IMR-90 (cell line): ENCODE measurements around the gene MUC5AC. TPM values are rescaled to one million over a fixed set of nuclear protein-coding genes. Genes with fewer than 3 reads are reported as not detected.

ENCODE experiments used
- ATAC-seq: fragments of 200-7000 bp; cut with Tn5 transposase; 2 replicates; pipeline ENCODE4 v1.9.1; 2020; ENCODE audit warnings: low read depth, mild to moderate bottlenecking, moderate library complexity
- BruUV-seq: library from RNA; stranded (reverse); fragments of 400-500 nt; replicated peaks from 2 replicates; lab custom pipeline; 2021; lab: Mats Ljungman, UMichigan
- CTCF ChIA-PET: fragments of 300-600 bp; formaldehyde crosslinking; extraction: SDS; loops from one replicate; lab custom pipeline; 2021; ENCODE audit warnings: antibody characterized with exemption; lab: Yijun Ruan, JAX
- POLR2A ChIA-PET: fragments of 300-600 bp; sonication (Branson Sonifier 250); formaldehyde crosslinking; loops from one replicate; lab custom pipeline; 2022; ENCODE audit warnings: antibody characterized with exemption; ENCODE audit not compliant: unreplicated experiment; lab: Charles Lee
- DNase-seq: peaks from one replicate; pipeline ENCODE4 v3.0.0; 2013
- H2AFZ ChIP-seq: replicated peaks from 2 replicates; pipeline ENCODE3; 2013; ENCODE audit warnings: low read length, mild to moderate bottlenecking; ENCODE audit not compliant: poor library complexity
- H2AK5ac ChIP-seq: 2 replicates; pipeline ENCODE4 v1.6.1; 2013; ENCODE audit warnings: low read depth, low read length, inconsistent platforms
- H2AK9ac ChIP-seq: replicated peaks from 2 replicates; pipeline ENCODE3; 2013; ENCODE audit warnings: mild to moderate bottlenecking, low read depth, low read length, moderate library complexity; ENCODE audit not compliant: poor library complexity
- H2BK120ac ChIP-seq: 2 replicates; pipeline ENCODE4 v1.6.1; 2013; ENCODE audit warnings: low read depth, low read length, inconsistent platforms
- H2BK15ac ChIP-seq: 3 replicates; pipeline ENCODE4 v1.6.1; 2013; ENCODE audit warnings: low read depth, low read length, inconsistent platforms
- H2BK20ac ChIP-seq: 2 replicates; pipeline ENCODE4 v1.6.1; 2013; ENCODE audit warnings: low read depth, mild to moderate bottlenecking, inconsistent platforms, low read length, moderate library complexity
- H2BK5ac ChIP-seq: 2 replicates; pipeline ENCODE4 v1.6.1; 2013; ENCODE audit warnings: mild to moderate bottlenecking, low read depth, low read length, inconsistent platforms; ENCODE audit not compliant: poor library complexity, severe bottlenecking
- H3K14ac ChIP-seq: replicated peaks from 2 replicates; pipeline ENCODE4 v1.6.1; 2013; ENCODE audit warnings: low read depth, low read length, inconsistent platforms
- H3K18ac ChIP-seq: 2 replicates; pipeline ENCODE4 v1.6.1; 2013; ENCODE audit warnings: low read depth, low read length, control low read depth
- H3K23ac ChIP-seq: 2 replicates; pipeline ENCODE4 v1.6.1; 2013; ENCODE audit warnings: low read depth, low read length, inconsistent platforms
- H3K27ac ChIP-seq: 2 replicates; pipeline ENCODE4 v1.5.1; 2013; ENCODE audit warnings: mild to moderate bottlenecking, control low read depth, low read length; ENCODE audit not compliant: insufficient read depth
- H3K27me3 ChIP-seq: 2 replicates; pipeline ENCODE4 v1.6.1; 2013; ENCODE audit warnings: low read length; ENCODE audit not compliant: control insufficient read depth, insufficient read depth
- H3K36me3 ChIP-seq: 2 replicates; pipeline ENCODE4 v1.6.1; 2013; ENCODE audit warnings: low read length, mixed read lengths; ENCODE audit not compliant: control insufficient read depth, insufficient read depth
- H3K4ac ChIP-seq: 2 replicates; pipeline ENCODE4 v1.6.1; 2013; ENCODE audit warnings: low read depth, low read length, inconsistent platforms
- H3K4me1 ChIP-seq: 2 replicates; pipeline ENCODE4 v1.6.1; 2013; ENCODE audit warnings: low read length, mixed read lengths; ENCODE audit not compliant: control insufficient read depth, insufficient read depth
- H3K4me2 ChIP-seq: 2 replicates; pipeline ENCODE4 v1.6.1; 2013; ENCODE audit warnings: low read depth, mild to moderate bottlenecking, control low read depth, low read length, moderate library complexity
- H3K4me3 ChIP-seq: 2 replicates; pipeline ENCODE4 v1.5.1; 2013; ENCODE audit warnings: low read depth, mild to moderate bottlenecking, control low read depth, low read length, moderate library complexity; ENCODE audit not compliant: insufficient read depth
- H3K56ac ChIP-seq: 2 replicates; pipeline ENCODE4 v1.6.1; 2013; ENCODE audit warnings: low read length, inconsistent platforms; ENCODE audit not compliant: insufficient read depth; ENCODE audit errors: extremely low read depth
- H3K79me1 ChIP-seq, 2 experiments: 2 replicates each; pipeline ENCODE4 v1.6.1; 2013; ENCODE audit warnings: low read length in 2 of 2, inconsistent platforms in 1 of 2, low read depth in 1 of 2
- H3K9ac ChIP-seq: 2 replicates; pipeline ENCODE4 v1.6.1; 2013; ENCODE audit warnings: low read depth, low read length, control low read depth
- H3K9me1 ChIP-seq: 2 replicates; pipeline ENCODE4 v1.6.1; 2013; ENCODE audit warnings: low read length, inconsistent platforms; ENCODE audit not compliant: insufficient read depth
- H3K9me3 ChIP-seq: 2 replicates; pipeline ENCODE4 v1.6.1; 2013; ENCODE audit warnings: low read length; ENCODE audit not compliant: control insufficient read depth, insufficient read depth
- H4K20me1 ChIP-seq: 2 replicates; pipeline ENCODE4 v1.6.1; 2013; ENCODE audit warnings: low read length, inconsistent platforms; ENCODE audit not compliant: insufficient read depth
- H4K5ac ChIP-seq: 2 replicates; pipeline ENCODE4 v1.6.1; 2013; ENCODE audit warnings: mild to moderate bottlenecking, low read depth, low read length, control low read depth
- H4K8ac ChIP-seq, 2 experiments: 2 replicates each; pipeline ENCODE4 v1.6.1; 2013; ENCODE audit warnings: low read depth in 2 of 2, low read length in 2 of 2, control low read depth in 1 of 2, inconsistent platforms in 1 of 2
- H4K91ac ChIP-seq: 2 replicates; pipeline ENCODE4 v1.6.1; 2013; ENCODE audit warnings: low read depth, low read length, inconsistent platforms; ENCODE audit not compliant: insufficient read depth
- BHLHE40 ChIP-seq: fragments of 150-350 bp; IDR thresholded peaks from 2 replicates; pipeline ENCODE4 v1.6.1; 2016; ENCODE audit warnings: mild to moderate bottlenecking, low read depth, low read length
- CEBPB ChIP-seq: IDR thresholded peaks from 2 replicates; pipeline ENCODE4 v1.6.1; 2012; ENCODE audit warnings: low read depth, low read length, improper control_type of control experiment
- CHD1 ChIP-seq: IDR thresholded peaks from 2 replicates; pipeline ENCODE4 v1.6.1; 2012; ENCODE audit warnings: low read depth, low read length, improper control_type of control experiment
- ELK1 ChIP-seq: fragments of 150-350 bp; IDR thresholded peaks from 2 replicates; pipeline ENCODE4 v1.6.1; 2016; ENCODE audit warnings: low read depth, mild to moderate bottlenecking, low read length, moderate library complexity, borderline replicate concordance
- FOS ChIP-seq: fragments of 150-350 bp; IDR thresholded peaks from 2 replicates; pipeline ENCODE4 v1.6.1; 2016; ENCODE audit warnings: low read depth, low read length
- MAZ ChIP-seq: IDR thresholded peaks from 2 replicates; pipeline ENCODE4 v1.6.1; 2012; ENCODE audit warnings: low read depth, mild to moderate bottlenecking, low read length, improper control_type of control experiment, moderate library complexity, borderline replicate concordance
- MXI1 ChIP-seq: IDR thresholded peaks from 2 replicates; pipeline ENCODE4 v1.6.1; 2012; ENCODE audit warnings: low read depth, mild to moderate bottlenecking, low read length, moderate library complexity, borderline replicate concordance
- POLR2A ChIP-seq: IDR thresholded peaks from 2 replicates; pipeline ENCODE4 v1.6.1; 2012; ENCODE audit warnings: mild to moderate bottlenecking, low read depth, low read length
- RFX5 ChIP-seq: IDR thresholded peaks from 2 replicates; pipeline ENCODE4 v1.8.0; 2012; ENCODE audit warnings: low read depth, mild to moderate bottlenecking, low read length, moderate library complexity
- WGBS, 2 experiments: methylation state at CpG; one replicate each; pipeline versions ENCODE4 v1.1.5 to v1.1.7; 2013; ENCODE audit warnings: missing lambda C conversion rate in 2 of 2; ENCODE audit not compliant: insufficient read length in 1 of 2; ENCODE audit errors: extremely low coverage in 2 of 2; 5-methylcytosine and 5-hydroxymethylcytosine counted together
- dilution Hi-C: fragments of 300-500 bp; cut with HindIII; formaldehyde crosslinking; loops from one replicate; pipeline ENCODE4 v1.14.3; 2018; ENCODE audit warnings: low sequenced_read_pairs; ENCODE audit not compliant: unreplicated experiment
- in situ Hi-C: fragments of 300-500 bp; cut with MboI; formaldehyde crosslinking; loops from 3 replicates; pipeline ENCODE4 v1.14.3; 2019; ENCODE audit warnings: low sequenced_read_pairs, inconsistent platforms, mixed read lengths
- intact Hi-C: fragments of 100-400 bp; cut with micrococcal nuclease; formaldehyde crosslinking; loops from 2 replicates; pipeline ENCODE4 v1.10.0; 2022
- polyA plus RNA-seq, 3 experiments: library from polyadenylated mRNA; depleted of rRNA; stranded (reverse); fragments of >200 nt; gene quantifications; 2 replicates each; pipeline ENCODE4 v1.2.3, GENCODE V29; 2012; ENCODE audit warnings: low replicate concordance in 1 of 3
- total RNA-seq: library from RNA; depleted of rRNA; stranded (reverse); fragments of >200 nt; gene quantifications from 2 replicates; pipeline ENCODE4 v1.2.3, GENCODE V29; 2012
- TF ChIP-seq, protein P1 (sequence below): fragments of 150-350 bp; IDR thresholded peaks from 2 replicates; pipeline ENCODE4 v1.6.1; 2017; ENCODE audit warnings: mild to moderate bottlenecking, antibody characterized with exemption, low read length, low read depth

Gene MUC5AC
- total and polyA plus RNA-seq, 2 of the 4 experiments (the other 2 are of a cell fraction) = 0.02 TPM; not detected in 1

DNA sequence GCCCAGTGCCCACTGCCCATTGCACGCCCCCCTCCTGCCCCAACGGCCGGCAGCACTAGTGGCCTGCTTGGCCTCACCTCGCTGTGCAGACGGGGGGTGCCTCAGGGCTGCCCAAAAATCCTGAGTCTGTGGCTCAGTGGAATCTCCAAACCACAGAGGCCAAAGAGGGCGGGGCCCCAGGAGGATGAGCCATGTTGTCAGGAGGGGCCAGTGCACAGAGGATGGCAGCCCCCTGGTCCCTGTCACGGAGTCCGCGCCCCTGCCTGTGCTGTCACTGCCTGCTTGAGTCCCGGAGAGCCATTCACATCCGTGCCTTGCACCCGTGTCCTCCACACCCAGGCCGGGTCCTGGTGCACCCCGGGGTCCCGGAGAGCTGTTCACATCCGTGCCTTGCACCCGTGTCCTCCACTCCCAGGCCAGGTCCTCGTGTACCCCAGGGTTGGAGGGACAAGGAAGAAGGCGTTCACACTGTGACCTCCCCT is 36.4 kb upstream of the MUC5AC start:
- no peak for DNase-seq
- H3K9me3 ChIP-seq = peaks cover 4% of the 10 kb centered on the region
- H2BK5ac ChIP-seq = no peak overlapping the region
- H3K4me3 ChIP-seq = no peak overlapping the region
- no peak overlapping the region for H2BK120ac ChIP-seq
- CTCF ChIA-PET = no interaction called here
- no TSS peak for BruUV-seq
- in situ Hi-C loops (no loop called here), intact Hi-C loops (no loop called here), dilution Hi-C loops (no loop called here)
- H3K9me1 ChIP-seq = no peaks in the 10 kb centered on the region
- 89% methylated on average over 9 of the region's 19 CpGs; no CpG with 5 or more reads in 1 of the 2 experiments for WGBS, 2 experiments
- POLR2A ChIA-PET = no interaction called here
- no peak overlapping the region for H3K9ac ChIP-seq
- no peak overlapping the region for H3K27ac ChIP-seq
- no peak overlapping the region for H4K5ac ChIP-seq
- H2AK9ac ChIP-seq = no peak overlapping the region
- no peak for TF ChIP-seq FOS
- TF ChIP-seq, protein P1, sequence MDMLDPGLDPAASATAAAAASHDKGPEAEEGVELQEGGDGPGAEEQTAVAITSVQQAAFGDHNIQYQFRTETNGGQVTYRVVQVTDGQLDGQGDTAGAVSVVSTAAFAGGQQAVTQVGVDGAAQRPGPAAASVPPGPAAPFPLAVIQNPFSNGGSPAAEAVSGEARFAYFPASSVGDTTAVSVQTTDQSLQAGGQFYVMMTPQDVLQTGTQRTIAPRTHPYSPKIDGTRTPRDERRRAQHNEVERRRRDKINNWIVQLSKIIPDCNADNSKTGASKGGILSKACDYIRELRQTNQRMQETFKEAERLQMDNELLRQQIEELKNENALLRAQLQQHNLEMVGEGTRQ = no peak
- no peak for TF ChIP-seq MAZ
- TF ChIP-seq ELK1 = no peak
- TF ChIP-seq BHLHE40 = no peak
- TF ChIP-seq POLR2A = no peak
- no peak for TF ChIP-seq MXI1
- TF ChIP-seq RFX5 = no peak
- no peak for TF ChIP-seq CHD1
- TF ChIP-seq CEBPB = no peak
- H2BK15ac ChIP-seq = no peak overlapping the region
- H3K23ac ChIP-seq = no peak overlapping the region
- H3K18ac ChIP-seq = no peak overlapping the region
- no peak overlapping the region for H3K4me2 ChIP-seq
- H2AFZ ChIP-seq = peak overlapping the region; percentile 21
- H3K56ac ChIP-seq = no peak overlapping the region
- H2AK5ac ChIP-seq = no peak overlapping the region
- no peak overlapping the region for H3K14ac ChIP-seq
- no peak overlapping the region for H3K4ac ChIP-seq
- no peak overlapping the region for H4K91ac ChIP-seq
- no peaks in the 10 kb centered on the region for H3K4me1 ChIP-seq
- no peak for ATAC-seq
- H3K27me3 ChIP-seq = peaks cover 27% of the 10 kb centered on the region
- H4K8ac ChIP-seq = no peak overlapping the region
- no peaks in the 10 kb centered on the region for H3K79me1 ChIP-seq
- H3K36me3 ChIP-seq = no peaks in the 10 kb centered on the region
- H4K20me1 ChIP-seq = no peaks in the 10 kb centered on the region
- no peak overlapping the region for H2BK20ac ChIP-seq
